ENCODE data around the gene TSC2. TPM values are rescaled to one million over a fixed set of nuclear protein-coding genes. Genes with fewer than 3 reads are reported as not detected.
A peak's percentile ranks its signal among the peaks of the same experiment; 100 is the strongest.

Gene TSC2
- polyA plus RNA-seq (2012; ENCODE audit: missing spikeins), result 23.7 TPM

DNA sequence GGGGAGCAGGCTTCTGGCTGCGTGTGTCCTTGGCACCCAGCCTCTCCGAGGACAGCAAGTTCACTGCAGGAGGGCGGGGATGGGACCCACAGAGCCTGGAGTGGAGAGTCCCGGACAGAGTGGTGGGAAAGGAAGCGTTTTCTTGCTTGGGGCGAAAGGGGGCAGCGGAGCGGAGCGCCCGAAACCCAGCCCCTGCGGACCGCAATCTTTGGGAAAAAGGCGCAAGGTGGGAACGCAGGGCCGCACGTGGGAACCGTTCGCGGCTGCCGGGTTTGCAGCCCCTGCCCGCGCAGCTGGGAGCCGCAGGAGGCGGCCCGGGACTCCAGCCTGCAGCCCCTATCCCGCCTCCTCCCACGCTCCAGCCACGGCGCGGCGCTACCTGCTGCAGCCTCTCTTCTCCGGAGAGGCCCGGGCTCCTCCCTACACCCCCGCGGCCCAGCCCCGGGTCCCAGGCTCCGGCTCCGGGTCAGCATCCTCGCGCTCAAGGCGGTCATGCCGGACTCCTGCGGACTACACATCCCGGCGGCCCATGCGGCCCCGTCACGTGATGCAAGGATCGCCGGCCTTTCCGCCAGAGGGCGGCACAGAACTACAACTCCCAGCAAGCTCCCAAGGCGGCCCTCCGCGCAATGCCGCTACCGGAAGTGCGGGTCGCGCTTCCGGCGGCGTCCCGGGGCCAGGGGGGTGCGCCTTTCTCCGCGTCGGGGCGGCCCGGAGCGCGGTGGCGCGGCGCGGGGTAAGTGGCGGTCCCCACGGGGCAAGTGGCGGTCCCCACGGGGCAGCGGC, at the start of gene TSC2, which contains the start of gene NTHL1:
TSS of gene TSC2 (plus strand) at position 656 of the 786 bp plus-strand sequence. CDS start 631 bp downstream, outside the sequence.
TSS of gene NTHL1 (minus strand) at position 505 of the 786 bp plus-strand sequence. CDS start at position 494, 11 bp downstream.
- peak; percentile 96 for FAIRE-seq
- peak; percentile 99 for DNase-seq (ENCODE audit: insufficient read length)
- TF ChIP-seq POLR2A (IDR thresholded peaks at IDR 0.05; ENCODE audit: low read depth, low read length), result peak; percentile 65; the same call in 1 of the 2 replicates
- no peak for TF ChIP-seq TAF1 (IDR thresholded peaks at IDR 0.05; ENCODE audit: borderline replicate concordance, low read depth, low read length)

DNA sequence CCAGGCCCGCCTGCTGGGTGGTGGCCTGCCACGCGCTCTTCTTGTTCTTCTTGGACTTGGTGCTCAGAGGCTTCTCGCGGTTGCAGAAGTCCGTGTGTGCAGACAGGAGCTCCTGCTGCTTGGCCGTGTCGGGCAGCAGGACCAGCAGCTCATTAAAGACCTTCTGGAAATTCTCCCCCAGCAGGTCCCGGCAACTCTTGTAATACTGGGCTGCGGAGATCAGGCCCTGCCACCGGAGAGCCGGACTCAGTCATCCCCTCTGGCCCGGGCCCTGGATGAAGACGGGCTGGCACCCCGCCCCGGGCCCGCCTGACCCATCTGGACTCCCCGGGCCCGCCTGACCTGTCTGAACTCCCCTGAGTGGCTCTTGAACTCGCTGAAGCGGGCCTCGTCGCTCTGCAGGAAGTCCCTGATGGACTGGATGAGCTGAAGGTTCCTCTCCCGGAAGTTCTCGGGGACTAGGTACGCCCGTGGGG, 49.4 kb upstream of the TSC2 start:
- TF ChIP-seq POLR2AphosphoS5 (IDR thresholded peaks at IDR 0.05; ENCODE audit: low read depth, low read length) (no peak), POLR2A (IDR thresholded peaks at IDR 0.05; ENCODE audit: low read depth, low read length) (no peak), TAF1 (IDR thresholded peaks at IDR 0.05; ENCODE audit: borderline replicate concordance, low read depth, low read length) (no peak)
- DNase-seq (ENCODE audit: insufficient read length) (no peak), FAIRE-seq (no peak)

DNA sequence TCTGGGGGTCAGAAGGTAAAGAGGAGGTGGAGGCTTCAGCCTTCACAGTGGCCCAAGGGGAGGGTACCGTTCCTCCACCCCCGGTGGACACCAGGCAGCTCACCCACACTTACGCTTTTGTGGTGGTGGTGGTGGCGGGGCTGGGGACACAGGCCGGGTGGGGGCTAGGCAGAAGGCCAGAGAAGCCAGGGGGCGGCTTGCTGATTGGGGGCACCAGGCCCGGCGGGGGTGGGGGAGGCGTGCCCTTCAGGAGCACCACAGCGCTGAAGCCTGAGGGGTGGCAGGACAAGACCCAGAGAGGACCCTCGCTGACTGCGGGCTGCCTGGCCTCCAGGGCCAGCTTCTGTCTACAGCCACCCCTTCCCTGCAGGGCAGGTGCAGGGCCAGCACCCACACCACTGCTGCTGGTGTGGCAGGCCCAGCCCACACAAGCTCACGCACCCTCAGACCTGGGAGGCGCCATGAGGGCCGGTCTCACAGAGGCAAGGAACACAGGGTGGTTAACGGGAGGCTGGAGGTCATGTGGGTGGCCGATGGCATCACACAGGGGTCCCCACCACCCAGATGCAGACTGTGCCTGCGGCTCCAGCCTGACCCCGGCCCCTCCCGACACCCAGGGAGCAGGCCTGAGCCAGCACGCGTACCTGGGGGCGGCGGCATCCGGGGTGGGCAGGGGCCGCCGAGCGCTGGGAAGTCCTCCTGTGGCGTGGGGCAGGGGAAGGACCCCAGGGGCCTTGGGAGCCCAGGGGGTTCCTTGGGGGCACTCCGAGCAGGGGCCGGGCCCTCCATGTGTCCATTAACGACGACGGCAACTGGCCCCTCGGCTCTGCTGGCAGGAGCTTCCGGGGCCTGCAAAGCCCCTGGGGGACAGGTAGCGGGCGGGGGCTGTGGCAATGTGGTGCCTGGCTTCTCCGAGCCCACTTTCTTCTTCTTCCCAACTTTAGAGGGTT, 48.7 kb upstream of the TSC2 start:
- no peak; the same call in 1 of the 2 replicates for TF ChIP-seq POLR2A (IDR thresholded peaks at IDR 0.05; ENCODE audit: low read depth, low read length)
- TF ChIP-seq POLR2AphosphoS5 (IDR thresholded peaks at IDR 0.05; ENCODE audit: low read depth, low read length), result peak; percentile 18; the same call in 1 of the 2 replicates
- no peak for TF ChIP-seq TAF1 (IDR thresholded peaks at IDR 0.05; ENCODE audit: borderline replicate concordance, low read depth, low read length)
- no peak for DNase-seq (ENCODE audit: insufficient read length)
- FAIRE-seq, result no peak

DNA sequence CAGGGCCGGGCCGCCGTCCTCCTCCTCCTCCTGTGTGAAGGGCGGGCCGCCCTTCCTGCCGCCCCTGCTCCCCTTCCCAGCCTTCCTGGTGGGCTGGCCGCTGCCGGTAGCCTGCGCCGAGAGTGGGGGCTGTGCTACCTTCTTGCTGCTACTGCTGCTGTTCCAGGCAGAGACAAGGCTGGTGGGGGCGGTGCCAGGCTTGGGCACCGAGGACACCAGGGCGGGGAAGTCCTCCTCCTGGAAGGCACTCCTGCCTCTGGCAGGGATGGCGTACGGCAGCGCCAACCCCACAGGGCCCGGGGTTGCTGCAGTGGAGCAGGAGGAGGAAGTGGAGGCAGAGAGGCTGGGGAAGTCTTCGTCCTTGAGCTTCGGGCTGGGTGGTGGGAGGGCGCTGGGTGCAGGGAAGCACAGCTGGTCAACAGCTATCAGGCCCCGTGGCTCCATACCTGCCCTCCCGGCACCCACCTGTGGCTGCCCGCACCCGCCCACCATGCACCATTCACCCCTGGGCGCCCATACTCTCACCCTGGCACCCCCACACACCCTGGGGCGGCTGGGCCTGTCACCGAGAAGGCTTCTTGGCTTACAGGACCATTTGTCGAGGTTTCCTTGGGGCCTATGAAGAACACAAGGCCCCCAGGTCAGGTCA, 47.8 kb upstream of the TSC2 start:
- DNase-seq (ENCODE audit: insufficient read length), result no peak
- FAIRE-seq, result no peak
- TF ChIP-seq POLR2AphosphoS5 (IDR thresholded peaks at IDR 0.05; ENCODE audit: low read depth, low read length), result no peak
- TF ChIP-seq POLR2A (IDR thresholded peaks at IDR 0.05; ENCODE audit: low read depth, low read length), result no peak; the same call in 1 of the 2 replicates
- no peak for TF ChIP-seq TAF1 (IDR thresholded peaks at IDR 0.05; ENCODE audit: borderline replicate concordance, low read depth, low read length)

DNA sequence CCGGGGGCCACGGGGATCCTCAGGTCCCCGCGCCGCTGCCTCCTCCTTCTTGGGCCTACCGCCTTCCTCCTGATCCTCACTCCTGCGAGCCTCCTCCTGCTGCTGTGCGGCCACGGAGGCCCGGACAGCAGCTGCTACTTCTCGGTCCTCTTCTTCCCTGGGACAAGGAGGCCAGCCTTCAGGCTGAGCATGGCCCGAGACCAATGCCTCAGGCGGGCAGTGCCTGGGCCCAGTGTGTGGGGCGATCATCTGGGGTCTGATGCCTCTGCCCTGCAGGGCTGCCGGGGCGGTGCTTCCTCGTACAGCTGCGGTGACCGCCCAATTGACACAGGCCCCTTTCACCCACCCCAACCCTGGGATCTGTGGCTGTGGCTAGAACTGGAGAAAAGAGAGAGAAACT, 46.8 kb upstream of the TSC2 start:
- TF ChIP-seq POLR2A (IDR thresholded peaks at IDR 0.05; ENCODE audit: low read depth, low read length) (no peak), POLR2AphosphoS5 (IDR thresholded peaks at IDR 0.05; ENCODE audit: low read depth, low read length) (no peak; the same call in 1 of the 2 replicates), TAF1 (IDR thresholded peaks at IDR 0.05; ENCODE audit: borderline replicate concordance, low read depth, low read length) (no peak)
- FAIRE-seq (no peak), DNase-seq (ENCODE audit: insufficient read length) (no peak)

DNA sequence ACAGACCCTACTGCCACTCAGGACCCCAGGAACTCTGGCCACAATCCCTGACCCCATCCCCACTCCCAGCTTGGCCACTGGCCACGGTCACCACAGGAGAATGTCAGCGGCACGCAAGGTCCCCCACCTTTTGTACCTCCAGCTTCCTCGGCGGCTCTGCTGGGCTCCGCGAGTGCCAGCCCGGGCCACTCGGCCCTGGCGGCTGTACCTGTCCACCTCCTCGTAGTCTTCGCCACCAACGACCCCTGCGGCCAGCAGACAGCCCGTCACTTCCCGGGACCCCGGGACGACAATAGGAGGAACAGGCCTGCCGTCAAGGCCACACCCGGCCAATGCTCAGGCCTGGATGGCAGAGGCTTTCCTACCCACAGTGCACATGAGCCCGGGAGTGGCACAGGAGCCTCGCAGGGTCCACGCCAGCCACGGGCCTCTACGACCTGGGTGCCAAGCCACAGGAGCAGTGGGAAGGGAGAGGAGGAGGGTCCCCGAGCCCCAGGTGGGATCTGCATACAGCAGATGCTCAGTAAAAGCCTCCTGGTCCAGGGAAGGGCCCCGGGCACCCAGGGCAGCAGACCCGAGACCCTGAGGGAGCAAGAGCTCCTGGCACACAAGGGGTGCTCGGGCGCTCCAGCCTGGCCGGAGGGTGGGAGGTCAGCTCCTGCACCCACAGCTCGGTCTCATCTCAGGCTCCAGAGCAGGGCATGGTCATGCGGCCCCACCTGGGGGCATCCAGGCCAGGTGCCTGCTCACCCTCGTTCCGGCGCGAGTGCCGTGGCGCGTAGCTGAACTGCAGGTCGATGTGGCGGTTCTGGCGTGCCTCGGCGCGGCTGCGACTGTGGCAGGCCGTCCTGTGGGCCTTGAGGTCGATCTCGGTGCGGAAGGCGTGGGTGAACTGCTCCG, 46.1 kb upstream of the TSC2 start:
- DNase-seq (ENCODE audit: insufficient read length) (no peak), FAIRE-seq (no peak)
- TF ChIP-seq POLR2AphosphoS5 (IDR thresholded peaks at IDR 0.05; ENCODE audit: low read depth, low read length) (no peak; the same call in 1 of the 2 replicates), TAF1 (IDR thresholded peaks at IDR 0.05; ENCODE audit: borderline replicate concordance, low read depth, low read length) (no peak), POLR2A (IDR thresholded peaks at IDR 0.05; ENCODE audit: low read depth, low read length) (no peak)

DNA sequence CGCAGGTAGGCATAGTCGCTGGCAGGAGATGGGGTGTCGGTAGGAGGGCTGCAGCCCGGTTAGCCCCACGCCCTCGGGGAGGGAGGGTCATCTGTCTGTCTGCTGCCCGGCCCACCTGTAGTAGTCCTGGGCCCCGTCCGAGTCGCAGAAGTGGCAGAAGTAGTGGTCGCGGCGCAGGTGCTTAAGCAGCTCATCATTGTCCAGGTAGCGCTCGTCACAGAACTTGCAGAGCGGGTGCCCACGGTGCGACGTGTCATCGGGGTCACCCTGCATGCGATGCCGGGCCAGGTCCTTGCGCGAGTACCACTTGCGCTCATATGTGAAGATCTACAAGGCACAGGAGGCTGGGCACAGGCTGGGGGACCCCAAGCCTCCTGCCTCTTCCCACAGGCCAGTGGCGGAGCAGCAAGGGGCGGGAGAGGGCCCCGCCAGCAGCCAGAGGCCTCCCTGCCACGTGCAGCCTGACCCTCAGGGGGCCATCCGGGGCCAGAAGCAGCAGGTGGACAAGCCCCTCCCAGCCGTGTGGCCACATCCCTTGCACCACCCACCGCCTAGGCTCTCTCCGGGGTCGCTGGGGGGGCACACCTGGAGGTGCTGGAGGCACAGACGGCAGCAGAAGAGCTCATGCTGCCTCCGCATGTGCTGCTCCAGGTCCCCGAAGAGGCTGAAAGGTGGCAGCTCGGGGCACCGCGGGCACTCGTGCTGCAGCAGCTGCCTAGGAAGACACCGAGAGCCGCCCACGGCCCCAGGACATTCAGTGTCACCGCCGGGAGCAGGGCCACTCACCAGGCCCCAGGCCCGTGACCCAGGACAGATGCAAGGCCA, 45.2 kb upstream of the TSC2 start:
- FAIRE-seq, result no peak
- DNase-seq (ENCODE audit: insufficient read length), result no peak
- no peak for TF ChIP-seq POLR2A (IDR thresholded peaks at IDR 0.05; ENCODE audit: low read depth, low read length)
- no peak for TF ChIP-seq TAF1 (IDR thresholded peaks at IDR 0.05; ENCODE audit: borderline replicate concordance, low read depth, low read length)
- peak; percentile 8; the same call in 1 of the 2 replicates for TF ChIP-seq POLR2AphosphoS5 (IDR thresholded peaks at IDR 0.05; ENCODE audit: low read depth, low read length)

DNA sequence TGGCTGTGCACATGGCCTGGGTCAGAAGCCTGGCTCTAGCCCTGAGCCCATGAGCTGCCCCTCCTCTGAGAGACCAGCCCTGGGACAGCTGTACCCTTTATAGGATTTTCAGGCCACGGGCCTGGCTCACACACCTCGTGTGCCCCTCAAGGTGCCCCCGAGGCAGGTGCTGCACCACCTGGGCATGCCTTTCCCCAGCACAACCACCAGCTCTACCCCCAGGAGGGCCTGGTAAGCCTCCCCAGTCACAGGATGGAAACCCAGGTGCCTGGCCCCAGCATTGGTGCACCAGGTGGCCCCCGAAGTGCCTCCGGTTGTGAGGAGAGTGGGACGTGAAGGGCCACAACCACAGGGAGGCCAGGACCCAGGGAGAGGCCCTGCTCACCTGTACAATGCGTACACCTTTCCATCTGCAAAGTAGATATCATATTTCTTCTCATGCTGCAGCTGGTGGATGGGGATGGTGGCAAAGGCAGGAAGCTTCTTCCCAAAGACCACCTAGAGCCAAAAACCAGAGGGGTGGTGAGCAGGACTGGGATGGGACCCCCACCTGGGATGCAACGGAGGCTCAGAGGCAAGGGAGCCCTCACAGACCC, 44.5 kb upstream of the TSC2 start:
- TF ChIP-seq POLR2AphosphoS5 (IDR thresholded peaks at IDR 0.05; ENCODE audit: low read depth, low read length) (0 out of 2 replicates have a peak, but pooled peaks have one; percentile 2), TAF1 (IDR thresholded peaks at IDR 0.05; ENCODE audit: borderline replicate concordance, low read depth, low read length) (no peak)
- DNase-seq (ENCODE audit: insufficient read length) (no peak), FAIRE-seq (no peak)

Measured in GM12892 (cell line).